GM23338 (cell line): ENCODE data around the gene PPP2R1B. TPM values are rescaled to one million over a fixed set of nuclear protein-coding genes. Genes with fewer than 3 reads are reported as not detected.

Experiments used
- ATAC-seq: fragments of 200-7000 bp; cut with Tn5 transposase; 3 replicates; pipeline ENCODE4 v1.9.1; 2020
- DNase-seq: peaks from one replicate; pipeline ENCODE4 v3.0.0-alpha.2; 2015; ENCODE audit warnings: low spot score
- H2AFZ ChIP-seq: fragments of 200-600 bp; sonication (generic); 2 replicates; pipeline ENCODE4 v1.8.0; 2016; ENCODE audit warnings: antibody characterized with exemption, mild to moderate bottlenecking, moderate library complexity
- H3F3A ChIP-seq: fragments of 200-600 bp; sonication (generic); replicated peaks from 2 replicates; pipeline ENCODE4 v1.8.0; 2017; ENCODE audit warnings: antibody characterized with exemption, mixed run types, low read depth
- H3K27ac ChIP-seq: fragments of 200-600 bp; sonication (generic); 2 replicates; pipeline ENCODE4 v1.6.1; 2016; ENCODE audit warnings: low read depth
- H3K27me3 ChIP-seq: fragments of 200-600 bp; sonication (generic); 2 replicates; pipeline ENCODE4 v1.8.0; 2016; ENCODE audit warnings: mild to moderate bottlenecking, mixed run types, moderate library complexity; ENCODE audit not compliant: insufficient read depth
- H3K36me3 ChIP-seq: fragments of 200-600 bp; sonication (generic); 2 replicates; pipeline ENCODE4 v1.8.0; 2016; ENCODE audit warnings: mild to moderate bottlenecking; ENCODE audit not compliant: insufficient read depth
- H3K4me1 ChIP-seq: fragments of 200-600 bp; sonication (generic); 2 replicates; pipeline ENCODE4 v1.8.0; 2016; ENCODE audit warnings: mild to moderate bottlenecking, moderate library complexity; ENCODE audit not compliant: insufficient read depth
- H3K4me2 ChIP-seq: fragments of 200-600 bp; sonication (generic); 2 replicates; pipeline ENCODE4 v1.7.1; 2017; ENCODE audit warnings: mixed run types
- H3K4me3 ChIP-seq: fragments of 200-600 bp; sonication (generic); 2 replicates; pipeline ENCODE4 v1.6.1; 2016; ENCODE audit warnings: mixed run types
- H3K79me2 ChIP-seq: fragments of 200-600 bp; sonication (generic); replicated peaks from 2 replicates; pipeline ENCODE4 v1.8.0; 2017; ENCODE audit warnings: mild to moderate bottlenecking; ENCODE audit not compliant: insufficient read depth
- H3K9me2 ChIP-seq: fragments of 200-600 bp; sonication (generic); 2 replicates; pipeline ENCODE4 v1.8.0; 2017; ENCODE audit not compliant: insufficient read depth
- H4K20me1 ChIP-seq: fragments of 200-600 bp; sonication (generic); replicated peaks from 2 replicates; pipeline ENCODE4 v1.8.0; 2017; ENCODE audit warnings: mild to moderate bottlenecking; ENCODE audit not compliant: insufficient read depth
- H3K27ac Mint-ChIP-seq: 2 replicates; pipeline ENCODE4 v1.8.0; 2020; ENCODE audit warnings: inconsistent platforms, mild to moderate bottlenecking, moderate library complexity, mixed read lengths
- H3K27me3 Mint-ChIP-seq: 3 replicates; pipeline ENCODE4 v1.8.0; 2022; ENCODE audit warnings: low read depth, mild to moderate bottlenecking, moderate library complexity, mixed read lengths, inconsistent platforms; ENCODE audit not compliant: insufficient read depth, poor library complexity
- H3K36me3 Mint-ChIP-seq: 3 replicates; pipeline ENCODE4 v1.8.0; 2021; ENCODE audit warnings: low read depth, mild to moderate bottlenecking, inconsistent platforms, moderate library complexity, mixed read lengths
- H3K4me1 Mint-ChIP-seq: 3 replicates; pipeline ENCODE4 v1.8.0; 2020; ENCODE audit warnings: mild to moderate bottlenecking, inconsistent platforms, mixed read lengths
- H3K4me3 Mint-ChIP-seq: 3 replicates; pipeline ENCODE4 v1.8.0; 2021; ENCODE audit warnings: moderate library complexity, mild to moderate bottlenecking, inconsistent platforms, mixed read lengths
- H3K9me3 Mint-ChIP-seq: 3 replicates; pipeline ENCODE4 v1.8.0; 2020; ENCODE audit warnings: moderate library complexity, mild to moderate bottlenecking, inconsistent platforms, mixed read lengths
- CREB1 ChIP-seq: fragments of 250-450 bp; sonication (Bioruptor Pico); IDR thresholded peaks from 2 replicates; pipeline ENCODE4 v1.5.0; 2020; ENCODE audit warnings: low read depth, mild to moderate bottlenecking, moderate library complexity
- ETS1 ChIP-seq: IDR thresholded peaks from 2 replicates; pipeline ENCODE4 v1.6.1; 2016; ENCODE audit warnings: antibody characterized with exemption
- EZH2 ChIP-seq: fragments of 200-600 bp; sonication (generic); IDR thresholded peaks from one replicate; pipeline ENCODE4 v1.8.0; 2017; ENCODE audit warnings: antibody characterized with exemption, mild to moderate bottlenecking, low read depth; ENCODE audit not compliant: unreplicated experiment
- EZH2phosphoT487 ChIP-seq: fragments of 200-600 bp; sonication (generic); IDR thresholded peaks from one replicate; pipeline ENCODE4 v1.8.1; 2018; ENCODE audit warnings: antibody characterized with exemption; ENCODE audit not compliant: unreplicated experiment
- JUNB ChIP-seq: IDR thresholded peaks from one replicate; pipeline ENCODE4 v1.6.1; 2016; ENCODE audit warnings: antibody characterized with exemption; ENCODE audit not compliant: unreplicated experiment
- REST ChIP-seq: IDR thresholded peaks from one replicate; pipeline ENCODE4 v1.6.1; 2018; ENCODE audit warnings: antibody characterized with exemption; ENCODE audit not compliant: unreplicated experiment
- STAT1 ChIP-seq: IDR thresholded peaks from one replicate; pipeline ENCODE4 v1.6.1; 2016; ENCODE audit warnings: antibody characterized with exemption; ENCODE audit not compliant: unreplicated experiment
- ZNF114 ChIP-seq: fragments of 250-450 bp; sonication (Bioruptor Pico); IDR thresholded peaks from 2 replicates; pipeline ENCODE4 v1.5.0; 2020; ENCODE audit warnings: mild to moderate bottlenecking, moderate library complexity
- ZNF331 ChIP-seq: fragments of 250-450 bp; sonication (Bioruptor Pico); IDR thresholded peaks from 2 replicates; pipeline ENCODE4 v1.5.0; 2020; ENCODE audit warnings: low read depth, mild to moderate bottlenecking, moderate library complexity
- polyA plus RNA-seq: library from polyadenylated mRNA; unstranded; fragments of >200 nt; fragmentation: Nextera tagmentation; extraction: Ambion mirVana; gene quantifications from 2 replicates; pipeline ENCODE4 v1.2.1, GENCODE V29; 2016
- total RNA-seq: library from RNA; depleted of rRNA; stranded (reverse); fragments of >200 nt; shearing (Covaris generic); gene quantifications from 2 replicates; pipeline ENCODE4 v1.2.3, GENCODE V29; 2014

Gene PPP2R1B
- total and polyA plus RNA-seq, 2 experiments from 2014 or later = 18.5 to 82.0 TPM

- Histone ChIP-seq H3K9me2 (no peaks in the 10 kb centered on the region), H3K4me2 (no peak overlapping the region), H2AFZ (no peak overlapping the region), H3F3A (no peaks in the 10 kb centered on the region), H3K27me3 (no peaks in the 10 kb centered on the region), H3K4me3 (no peak overlapping the region), H4K20me1 (no peaks in the 10 kb centered on the region), H3K4me1 (no peaks in the 10 kb centered on the region), H3K27ac (no peak overlapping the region), H3K36me3 (no peaks in the 10 kb centered on the region), H3K79me2 (no peaks in the 10 kb centered on the region)
- ATAC-seq (no peak), DNase-seq (no peak)
- Mint-ChIP-seq H3K4me1 (peaks cover 9% of the 10 kb centered on the region; the same call in 2 of the 3 replicates), H3K9me3 (no peaks in the 10 kb centered on the region), H3K27me3 (peaks cover 2% of the 10 kb centered on the region), H3K27ac (no peak overlapping the region), H3K36me3 (no peaks in the 10 kb centered on the region), H3K4me3 (no peak overlapping the region)
- TF ChIP-seq ZNF114 (no peak), STAT1 (no peak), EZH2phosphoT487 (no peak)
These were observed 32.1 kb upstream of the PPP2R1B start for GRCh38 chr11:111798279-111798678.

- Mint-ChIP-seq H3K36me3 (no peaks in the 10 kb centered on the region), H3K4me1 (peaks cover 9% of the 10 kb centered on the region; the same call in 2 of the 3 replicates), H3K27ac (no peak overlapping the region), H3K27me3 (peaks cover 2% of the 10 kb centered on the region), H3K4me3 (no peak overlapping the region), H3K9me3 (no peaks in the 10 kb centered on the region)
- H3K27ac ChIP-seq = no peak overlapping the region
- H3K27me3 ChIP-seq = no peaks in the 10 kb centered on the region
- H3F3A ChIP-seq = no peaks in the 10 kb centered on the region
- H3K9me2 ChIP-seq = no peaks in the 10 kb centered on the region
- H3K4me3 ChIP-seq = no peak overlapping the region
- H4K20me1 ChIP-seq = no peaks in the 10 kb centered on the region
- no peaks in the 10 kb centered on the region for H3K4me1 ChIP-seq
- H3K79me2 ChIP-seq = no peaks in the 10 kb centered on the region
- H3K4me2 ChIP-seq = no peak overlapping the region
- ATAC-seq = no peak
- TF ChIP-seq EZH2phosphoT487 = no peak
- TF ChIP-seq CREB1 (CRISPR knock-in tag) = no peak
- TF ChIP-seq EZH2 = no peak
- TF ChIP-seq STAT1 = no peak
- no peak for TF ChIP-seq ZNF331
- TF ChIP-seq REST = no peak
- H3K36me3 ChIP-seq = no peaks in the 10 kb centered on the region
- no peak for DNase-seq
- H2AFZ ChIP-seq = no peak overlapping the region
These were observed 31.0 kb upstream of the PPP2R1B start for GRCh38 chr11:111797145-111797581.

- H3K27me3 ChIP-seq = no peaks in the 10 kb centered on the region
- no peaks in the 10 kb centered on the region for H3K79me2 ChIP-seq
- no peak overlapping the region for H3K4me2 ChIP-seq
- Mint-ChIP-seq H3K27me3 (peaks cover 2% of the 10 kb centered on the region), H3K36me3 (no peaks in the 10 kb centered on the region), H3K4me3 (no peak overlapping the region), H3K27ac (no peak overlapping the region), H3K4me1 (peaks cover 9% of the 10 kb centered on the region; the same call in 2 of the 3 replicates), H3K9me3 (no peaks in the 10 kb centered on the region)
- DNase-seq = no peak
- no peaks in the 10 kb centered on the region for H3K4me1 ChIP-seq
- no peaks in the 10 kb centered on the region for H3K36me3 ChIP-seq
- no peak overlapping the region for H3K27ac ChIP-seq
- no peak overlapping the region for H3K4me3 ChIP-seq
- no peak overlapping the region for H2AFZ ChIP-seq
- no peaks in the 10 kb centered on the region for H3K9me2 ChIP-seq
- no peak for ATAC-seq
- no peaks in the 10 kb centered on the region for H4K20me1 ChIP-seq
- no peaks in the 10 kb centered on the region for H3F3A ChIP-seq
- TF ChIP-seq EZH2phosphoT487 (no peak), REST (no peak), ETS1 (no peak), JUNB (no peak), ZNF114 (no peak), ZNF331 (no peak), CREB1 (CRISPR knock-in tag) (no peak)
These were observed 30.5 kb upstream of the PPP2R1B start for GRCh38 chr11:111796696-111797095.
